Measurements from ENCODE around the gene KRTAP10-4.

KRTAP10-4 gene

GRCh38 chr21:44534688-44535087 lies 38.8 kb upstream of the KRTAP10-4 start:
- Histone ChIP-seq H3K36me3 (ENCODE audit: insufficient read depth, low read length) (no peaks in the 10 kb centered on the region), H3K9ac (ENCODE audit: low read depth, low read length) (no peak overlapping the region), H4K20me1 (ENCODE audit: insufficient read depth, low read length) (no peaks in the 10 kb centered on the region), H3K27ac (ENCODE audit: low read length) (no peak overlapping the region), H3K4me1 (ENCODE audit: insufficient read depth, low read length) (no peaks in the 10 kb centered on the region), H3K79me2 (ENCODE audit: insufficient read depth, low read length) (no peaks in the 10 kb centered on the region), H3K9me3 (ENCODE audit: insufficient read depth, low read length, severe bottlenecking) (no peaks in the 10 kb centered on the region), H3K27me3 (ENCODE audit: insufficient read depth, low read length, poor library complexity) (peaks cover 2% of the 10 kb centered on the region), H3K4me2 (ENCODE audit: insufficient read depth, low read length) (no peak overlapping the region), H2AFZ (ENCODE audit: low read depth, low read length) (no peak overlapping the region), H3K4me3 (ENCODE audit: low read depth in 1 of 2, low read length in 2 of 2) (no peak overlapping the region)
- DNase-seq (no peak), ATAC-seq (ENCODE audit: insufficient read depth, low read depth) (no peak)
- TF ChIP-seq EZH2 (IDR thresholded peaks at IDR 0.05; ENCODE audit: borderline replicate concordance, low read depth, low read length, severe bottlenecking) (no peak), CTCF (IDR thresholded peaks at IDR 0.05; ENCODE audit: borderline replicate concordance, extremely low read depth, low read length, poor library complexity, severe bottlenecking) (no peak)

GRCh38 chr21:44535963-44536362 lies 37.6 kb upstream of the KRTAP10-4 start:
- DNase-seq (no peak), ATAC-seq (ENCODE audit: insufficient read depth, low read depth) (no peak)
- Histone ChIP-seq H4K20me1 (ENCODE audit: insufficient read depth, low read length) (no peaks in the 10 kb centered on the region), H3K79me2 (ENCODE audit: insufficient read depth, low read length) (no peaks in the 10 kb centered on the region), H3K4me3 (ENCODE audit: low read depth in 1 of 2, low read length in 2 of 2) (no peak overlapping the region), H2AFZ (ENCODE audit: low read depth, low read length) (no peak overlapping the region), H3K9ac (ENCODE audit: low read depth, low read length) (no peak overlapping the region), H3K36me3 (ENCODE audit: insufficient read depth, low read length) (no peaks in the 10 kb centered on the region), H3K27me3 (ENCODE audit: insufficient read depth, low read length, poor library complexity) (peaks cover 2% of the 10 kb centered on the region), H3K27ac (ENCODE audit: low read length) (no peak overlapping the region), H3K9me3 (ENCODE audit: insufficient read depth, low read length, severe bottlenecking) (no peaks in the 10 kb centered on the region), H3K4me1 (ENCODE audit: insufficient read depth, low read length) (no peaks in the 10 kb centered on the region), H3K4me2 (ENCODE audit: insufficient read depth, low read length) (no peak overlapping the region)
- no peak for TF ChIP-seq EZH2 (IDR thresholded peaks at IDR 0.05; ENCODE audit: borderline replicate concordance, low read depth, low read length, severe bottlenecking)
- no peak for TF ChIP-seq CTCF (IDR thresholded peaks at IDR 0.05; ENCODE audit: borderline replicate concordance, extremely low read depth, low read length, poor library complexity, severe bottlenecking)

- peaks cover 2% of the 10 kb centered on the region for H3K27me3 ChIP-seq (ENCODE audit: insufficient read depth, low read length, poor library complexity)
- ATAC-seq (ENCODE audit: insufficient read depth, low read depth) (no peak), DNase-seq (no peak)
- no peaks in the 10 kb centered on the region for H4K20me1 ChIP-seq (ENCODE audit: insufficient read depth, low read length)
- no peaks in the 10 kb centered on the region for H3K9me3 ChIP-seq (ENCODE audit: insufficient read depth, low read length, severe bottlenecking)
- H2AFZ ChIP-seq (ENCODE audit: low read depth, low read length): no peak overlapping the region
- H3K79me2 ChIP-seq (ENCODE audit: insufficient read depth, low read length): no peaks in the 10 kb centered on the region
- H3K27ac ChIP-seq (ENCODE audit: low read length): no peak overlapping the region
- H3K4me3 ChIP-seq (ENCODE audit: low read depth in 1 of 2, low read length in 2 of 2): no peak overlapping the region
- H3K36me3 ChIP-seq (ENCODE audit: insufficient read depth, low read length): no peaks in the 10 kb centered on the region
- no peaks in the 10 kb centered on the region for H3K4me1 ChIP-seq (ENCODE audit: insufficient read depth, low read length)
- TF ChIP-seq EZH2 (IDR thresholded peaks at IDR 0.05; ENCODE audit: borderline replicate concordance, low read depth, low read length, severe bottlenecking): no peak
- no peak for TF ChIP-seq CTCF (IDR thresholded peaks at IDR 0.05; ENCODE audit: borderline replicate concordance, extremely low read depth, low read length, poor library complexity, severe bottlenecking)
- no peak overlapping the region for H3K4me2 ChIP-seq (ENCODE audit: insufficient read depth, low read length)
- no peak overlapping the region for H3K9ac ChIP-seq (ENCODE audit: low read depth, low read length)
Measured at GRCh38 chr21:44537930-44538911, 35.3 kb upstream of the KRTAP10-4 start.

All from DND-41 (cell line).